CD14-positive monocyte (primary cell): ENCODE results near the gene NUP93. TPM values are rescaled to one million over a fixed set of nuclear protein-coding genes. Genes with fewer than 3 reads are reported as not detected.

Experiments
- DNase-seq, 3 donors: peaks; one replicate each; pipeline ENCODE4 v3.0.0-alpha.2; 2011 to 2022
- H2AFZ ChIP-seq: 2 replicates; pipeline ENCODE4 v1.6.0; 2012; ENCODE audit warnings: mild to moderate bottlenecking, low read depth, low read length, inconsistent platforms; ENCODE audit not compliant: insufficient read depth, poor library complexity, severe bottlenecking
- H3K27ac ChIP-seq, 2 donors: 1 replicate in 1 of 2; 2 replicates in 1 of 2; pipeline ENCODE4 v1.5.1; 2012 to 2013; ENCODE audit warnings: low read length in 2 of 2, control low read depth in 1 of 2, inconsistent platforms in 1 of 2, low read depth in 1 of 2, mild to moderate bottlenecking in 1 of 2
- H3K27me3 ChIP-seq, 2 donors: one replicate each; pipeline versions ENCODE4 v1.6.0 to v1.6.1; 2011 to 2013; ENCODE audit warnings: low read length in 2 of 2; ENCODE audit not compliant: control insufficient read depth in 2 of 2, insufficient read depth in 2 of 2
- H3K36me3 ChIP-seq, 2 donors: replicated peaks in 1 of 2; 1 replicate in 1 of 2; 2 replicates in 1 of 2; pipeline versions ENCODE4 v1.5.1 to v1.6.1; 2012 to 2013; ENCODE audit warnings: low read length in 2 of 2, control low read depth in 1 of 2, inconsistent platforms in 1 of 2, mild to moderate bottlenecking in 1 of 2; ENCODE audit not compliant: insufficient read depth in 2 of 2, control insufficient read depth in 1 of 2
- H3K4me1 ChIP-seq, 2 donors: 1 replicate in 1 of 2; 2 replicates in 1 of 2; pipeline versions ENCODE4 v1.5.1 to v1.6.1; 2012 to 2013; ENCODE audit warnings: low read length in 2 of 2, control low read depth in 1 of 2, inconsistent platforms in 1 of 2, mild to moderate bottlenecking in 1 of 2, moderate library complexity in 1 of 2; ENCODE audit not compliant: insufficient read depth in 2 of 2, control insufficient read depth in 1 of 2
- H3K4me2 ChIP-seq: replicated peaks from 2 replicates; pipeline ENCODE3; 2012; ENCODE audit warnings: low read length, moderate library complexity, mild to moderate bottlenecking; ENCODE audit not compliant: poor library complexity, severe bottlenecking; ENCODE audit errors: extremely low read depth
- H3K4me3 ChIP-seq, 3 experiments: fragments of 200-600 bp in 1 of 3; sonication (generic) in 1 of 3; replicated peaks in 1 of 3; 1 replicate in 2 of 3; 2 replicates in 1 of 3; pipeline ENCODE4 v1.5.1; 2011 to 2013; ENCODE audit warnings: low read length in 3 of 3, mild to moderate bottlenecking in 3 of 3, control low read depth in 2 of 3, low read depth in 2 of 3, inconsistent platforms in 1 of 3, moderate library complexity in 1 of 3
- H3K79me2 ChIP-seq: 2 replicates; pipeline ENCODE4 v1.6.0; 2012; ENCODE audit warnings: mild to moderate bottlenecking, control low read depth, inconsistent platforms, low read length, moderate library complexity; ENCODE audit not compliant: insufficient read depth
- H3K9ac ChIP-seq: 2 replicates; pipeline ENCODE4 v1.6.0; 2017; ENCODE audit warnings: low read length, mild to moderate bottlenecking; ENCODE audit not compliant: insufficient read depth, poor library complexity, severe bottlenecking
- H3K9me3 ChIP-seq, 2 donors: replicated peaks in 1 of 2; 1 replicate in 1 of 2; 2 replicates in 1 of 2; pipeline versions ENCODE4 v1.5.1 to v1.6.1; 2012 to 2013; ENCODE audit warnings: low read length in 2 of 2, control low read depth in 1 of 2; ENCODE audit not compliant: control insufficient read depth in 1 of 2, insufficient read depth in 1 of 2
- H4K20me1 ChIP-seq: 2 replicates; pipeline ENCODE4 v1.6.0; 2012; ENCODE audit warnings: mild to moderate bottlenecking, low read length, control low read depth, moderate library complexity; ENCODE audit not compliant: insufficient read depth
- H3K27ac Mint-ChIP-seq, 7 donors: one replicate each; pipeline ENCODE4 v1.8.0; 2020; ENCODE audit warnings: mild to moderate bottlenecking in 7 of 7, mixed read lengths in 7 of 7, moderate library complexity in 6 of 7, inconsistent platforms in 2 of 7
- H3K27me3 Mint-ChIP-seq, 3 donors: one replicate each; pipeline ENCODE4 v1.8.0; 2021 to 2022; ENCODE audit warnings: low read depth in 3 of 3, mild to moderate bottlenecking in 3 of 3, mixed read lengths in 3 of 3, moderate library complexity in 3 of 3, inconsistent platforms in 1 of 3
- H3K36me3 Mint-ChIP-seq, 2 donors: one replicate each; pipeline ENCODE4 v1.8.0; 2020; ENCODE audit warnings: mixed read lengths in 2 of 2, inconsistent platforms in 1 of 2, mild to moderate bottlenecking in 1 of 2
- H3K4me1 Mint-ChIP-seq: one replicate; pipeline ENCODE4 v1.8.0; 2020; ENCODE audit warnings: mild to moderate bottlenecking, mixed read lengths
- H3K4me3 Mint-ChIP-seq, 2 donors: one replicate each; pipeline ENCODE4 v1.8.0; 2020; ENCODE audit warnings: mild to moderate bottlenecking in 2 of 2, mixed read lengths in 2 of 2, moderate library complexity in 1 of 2
- H3K9me3 Mint-ChIP-seq, 7 donors: one replicate each; pipeline ENCODE4 v1.8.0; 2020 to 2022; ENCODE audit warnings: mixed read lengths in 7 of 7, mild to moderate bottlenecking in 6 of 7, moderate library complexity in 6 of 7, inconsistent platforms in 2 of 7
- WGBS: methylation state at CpG from one replicate; pipeline ENCODE4 v1.1.5; 2013; ENCODE audit warnings: missing lambda C conversion rate; ENCODE audit not compliant: insufficient coverage; 5-methylcytosine and 5-hydroxymethylcytosine counted together
- intact Hi-C, 2 donors: fragments of 100-400 bp; cut with micrococcal nuclease; formaldehyde crosslinking; loops; one replicate each; pipeline versions ENCODE4 v1.15.0 to v1.15.1; 2023
- polyA plus RNA-seq, 3 donors: library from polyadenylated mRNA; depleted of rRNA in 1 of 3; unstranded in 2 of 3; stranded (reverse) in 1 of 3; fragments of 300-500 nt in 2 of 3; fragments of >200 nt in 1 of 3; fragmentation: Illumina TruSeq in 2 of 3; gene quantifications; 1 replicate in 2 of 3; 2 replicates in 1 of 3; pipeline ENCODE4 v1.2.3, GENCODE V29; 2012 to 2021
- TF ChIP-seq, protein P1 (sequence below): fragments of 200-600 bp; IDR thresholded peaks from one replicate; pipeline ENCODE4 v1.8.0; 2022; ENCODE audit warnings: antibody characterized with exemption, mild to moderate bottlenecking

The NUP93 gene
- polyA plus RNA-seq, 3 donors: 46.6 to 77.7 (median 59.4) TPM

DNA sequence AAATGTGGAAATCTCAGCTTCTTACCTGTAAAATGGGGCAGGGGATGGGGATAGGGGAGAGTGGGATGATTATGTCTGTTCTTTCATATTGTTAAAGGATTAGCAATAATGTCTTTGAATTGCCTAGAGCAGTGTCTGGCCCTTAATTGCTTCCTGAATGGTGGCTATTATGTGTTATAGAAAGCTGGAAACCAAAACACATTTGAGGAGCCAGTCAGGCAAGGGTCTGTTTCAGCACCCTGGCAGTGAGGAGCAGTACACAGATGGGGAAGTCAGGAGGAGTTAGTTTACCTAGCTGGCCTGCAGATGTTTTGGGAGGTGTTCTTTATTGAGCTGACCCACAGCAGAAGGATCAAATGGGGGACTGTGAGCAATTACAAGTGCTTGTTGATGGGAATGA, 63.0 kb downstream of the NUP93 start:
- H3K36me3 Mint-ChIP-seq: peaks cover 3 to 7% of the 10 kb centered on the region in 2 donors
- no peak for DNase-seq
- H3K4me2 ChIP-seq: no peak overlapping the region
- no peak overlapping the region for H3K27ac ChIP-seq
- H2AFZ ChIP-seq: no peak overlapping the region
- no peaks in the 10 kb centered on the region for H3K9me3 ChIP-seq
- no peak overlapping the region for H3K4me3 ChIP-seq
- peak overlapping the region in 2 of 7 donors; percentile 29 to 72 for H3K27ac Mint-ChIP-seq
- H3K9ac ChIP-seq: no peak overlapping the region
- peaks cover 4% of the 10 kb centered on the region for H3K79me2 ChIP-seq
- no peaks in the 10 kb centered on the region for H3K27me3 Mint-ChIP-seq
- H3K36me3 ChIP-seq: peaks cover 0 to 7% of the 10 kb centered on the region in 2 donors
- intact Hi-C loops: no loop called here
- peaks cover 39% of the 10 kb centered on the region for H4K20me1 ChIP-seq
- no peaks in the 10 kb centered on the region for H3K27me3 ChIP-seq
- no peaks in the 10 kb centered on the region for H3K9me3 Mint-ChIP-seq
- H3K4me1 ChIP-seq: no peaks in the 10 kb centered on the region
- H3K4me3 Mint-ChIP-seq: no peak overlapping the region
- TF ChIP-seq, protein P1, sequence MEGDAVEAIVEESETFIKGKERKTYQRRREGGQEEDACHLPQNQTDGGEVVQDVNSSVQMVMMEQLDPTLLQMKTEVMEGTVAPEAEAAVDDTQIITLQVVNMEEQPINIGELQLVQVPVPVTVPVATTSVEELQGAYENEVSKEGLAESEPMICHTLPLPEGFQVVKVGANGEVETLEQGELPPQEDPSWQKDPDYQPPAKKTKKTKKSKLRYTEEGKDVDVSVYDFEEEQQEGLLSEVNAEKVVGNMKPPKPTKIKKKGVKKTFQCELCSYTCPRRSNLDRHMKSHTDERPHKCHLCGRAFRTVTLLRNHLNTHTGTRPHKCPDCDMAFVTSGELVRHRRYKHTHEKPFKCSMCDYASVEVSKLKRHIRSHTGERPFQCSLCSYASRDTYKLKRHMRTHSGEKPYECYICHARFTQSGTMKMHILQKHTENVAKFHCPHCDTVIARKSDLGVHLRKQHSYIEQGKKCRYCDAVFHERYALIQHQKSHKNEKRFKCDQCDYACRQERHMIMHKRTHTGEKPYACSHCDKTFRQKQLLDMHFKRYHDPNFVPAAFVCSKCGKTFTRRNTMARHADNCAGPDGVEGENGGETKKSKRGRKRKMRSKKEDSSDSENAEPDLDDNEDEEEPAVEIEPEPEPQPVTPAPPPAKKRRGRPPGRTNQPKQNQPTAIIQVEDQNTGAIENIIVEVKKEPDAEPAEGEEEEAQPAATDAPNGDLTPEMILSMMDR: no peak
- H3K4me1 Mint-ChIP-seq: peaks cover 16% of the 10 kb centered on the region

GRCh38 chr16:56793492-56793891, 63.6 kb downstream of the NUP93 start:
- peaks cover 11% of the 10 kb centered on the region for H3K4me1 Mint-ChIP-seq
- no peaks in the 10 kb centered on the region for H3K9me3 Mint-ChIP-seq

More at GRCh38 chr16:56793492-56793891, 63.6 kb downstream of the NUP93 start:
- Histone ChIP-seq H3K4me3 (no peak overlapping the region), H3K4me1 (no peaks in the 10 kb centered on the region), H3K36me3 (peaks cover 0 to 13% of the 10 kb centered on the region in 2 donors), H3K79me2 (peaks cover 1% of the 10 kb centered on the region), H3K27ac (no peak overlapping the region), H2AFZ (no peak overlapping the region), H4K20me1 (peaks cover 33% of the 10 kb centered on the region), H3K9me3 (no peaks in the 10 kb centered on the region), H3K27me3 (no peaks in the 10 kb centered on the region), H3K4me2 (no peak overlapping the region), H3K9ac (no peak overlapping the region)
- no CpG with 5 or more reads among the region's 6 CpGs for WGBS
- Mint-ChIP-seq H3K4me3 (no peak overlapping the region), H3K27me3 (no peaks in the 10 kb centered on the region), H3K27ac (peak overlapping the region in 4 of 7 donors; percentile 29 to 72 (median 44)), H3K36me3 (peaks cover 7 to 11% of the 10 kb centered on the region in 2 donors)
- intact Hi-C loops: no loop called here
- no peak for DNase-seq
- TF ChIP-seq, protein P1: no peak
